DMS 273 (cell line): ENCODE results near the gene DRD3.
A peak's percentile ranks its signal among the peaks of the same experiment; 100 is the strongest.

ENCODE experiments used
- DNase-seq: peaks from one replicate; lab custom pipeline; 2025; ENCODE audit not compliant: unreplicated experiment; lab: John Stamatoyannopoulos, UW

Gene DRD3

GRCh38 chr3:114122027-114122709, 56.7 kb downstream of the DRD3 start:
- no peak for DNase-seq

GRCh38 chr3:114120211-114120610, 58.6 kb downstream of the DRD3 start:
- no peak for DNase-seq

GRCh38 chr3:114119776-114120175, 59.1 kb downstream of the DRD3 start:
- no peak for DNase-seq

- DNase-seq, result no peak
Measured at GRCh38 chr3:114115143-114115542, 63.7 kb downstream of the DRD3 start.

GRCh38 chr3:114114719-114115118, 64.1 kb downstream of the DRD3 start:
- no peak for DNase-seq

- no peak for DNase-seq
Measured at GRCh38 chr3:114112696-114113095, 66.2 kb downstream of the DRD3 start.

GRCh38 chr3:114111060-114111770, 67.6 kb downstream of the DRD3 start:
- DNase-seq, result no peak

GRCh38 chr3:114110439-114110838, 68.4 kb downstream of the DRD3 start:
- no peak for DNase-seq

GRCh38 chr3:114108137-114108536, 70.7 kb downstream of the DRD3 start:
- no peak for DNase-seq

- DNase-seq, result no peak
Measured at GRCh38 chr3:114104414-114104813, 74.4 kb downstream of the DRD3 start.

- no peak for DNase-seq
Measured at GRCh38 chr3:114103858-114104257, 75.0 kb downstream of the DRD3 start.

- no peak for DNase-seq
Measured at GRCh38 chr3:114103181-114103580, 75.7 kb downstream of the DRD3 start.

GRCh38 chr3:114101101-114101500, 77.8 kb downstream of the DRD3 start:
- no peak for DNase-seq

GRCh38 chr3:114095796-114096195, 83.1 kb downstream of the DRD3 start:
- DNase-seq, result no peak

- DNase-seq, result peak; percentile 67
Measured at GRCh38 chr3:114093596-114093995, 85.3 kb downstream of the DRD3 start.

GRCh38 chr3:114093016-114093380, 85.9 kb downstream of the DRD3 start:
- no peak for DNase-seq

- no peak for DNase-seq
Measured at GRCh38 chr3:114092151-114093015, 86.5 kb downstream of the DRD3 start.

- no peak for DNase-seq
Measured at GRCh38 chr3:114089675-114090074, 89.2 kb downstream of the DRD3 start.

GRCh38 chr3:114086356-114086755, 92.5 kb downstream of the DRD3 start:
- DNase-seq, result no peak

GRCh38 chr3:114083112-114083511, 95.7 kb downstream of the DRD3 start:
- DNase-seq, result no peak

- no peak for DNase-seq
Measured at GRCh38 chr3:114081037-114081436, 97.8 kb downstream of the DRD3 start.

- DNase-seq, result no peak
Measured at GRCh38 chr3:114080201-114080600, 98.7 kb downstream of the DRD3 start.
